Measurements from ENCODE around the gene GPR132. TPM values are rescaled to one million over a fixed set of nuclear protein-coding genes. Genes with fewer than 3 reads are reported as not detected.
A peak's percentile ranks its signal among the peaks of the same experiment; 100 is the strongest.

GPR132 gene
- total and polyA plus RNA-seq, 9 of the 15 experiments (the other 6 are each of a cell fraction or from before 2014, with no cell fraction given), result 0.01 to 1.1 (median 0.25) TPM; not detected in 1

DNA sequence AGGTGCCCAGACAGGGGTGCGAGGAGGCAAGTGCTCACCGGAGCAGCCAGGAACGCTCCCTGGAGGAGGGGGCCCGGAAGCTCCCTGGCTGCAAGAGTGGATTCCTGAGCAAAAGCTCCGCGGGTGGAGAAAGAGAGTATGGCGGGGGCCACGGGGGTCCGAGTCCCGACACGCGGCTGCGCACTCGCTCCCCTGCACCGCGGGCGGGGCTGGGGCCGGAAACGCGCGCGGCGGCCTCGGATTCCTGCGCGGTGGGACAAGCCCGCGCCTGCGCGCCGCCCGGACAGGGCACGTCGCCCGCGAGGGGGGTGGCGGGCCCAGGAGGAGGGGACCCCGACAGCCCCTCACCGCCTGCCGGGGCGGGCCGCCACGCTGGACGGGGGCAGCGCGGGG lies 27.8 kb upstream of the GPR132 start (continued):
- TF ChIP-seq NRF1 (conservative IDR thresholded peaks at IDR 0.05 in 1 of 2, IDR thresholded peaks at IDR 0.05 in 1 of 2), result peak; percentile 83 to 85
- no peak for TF ChIP-seq FOXP4 (CRISPR knock-in tag; IDR thresholded peaks at IDR 0.05; ENCODE audit: borderline replicate concordance)
- no peak for TF ChIP-seq CHD4 (IDR thresholded peaks at IDR 0.05; ENCODE audit: insufficient read depth, insufficient replicate concordance, low read depth, low read length, poor library complexity, severe bottlenecking)
- no peak for TF ChIP-seq MYBL2 (IDR thresholded peaks at IDR 0.05; ENCODE audit: low read depth)
- TF ChIP-seq MYBL2 (CRISPR knock-in tag; IDR thresholded peaks at IDR 0.05; ENCODE audit: borderline replicate concordance), result no peak
- no peak for TF ChIP-seq ZFPM2 (CRISPR knock-in tag; IDR thresholded peaks at IDR 0.05)
- TF ChIP-seq MED1 (CRISPR knock-in tag; IDR thresholded peaks at IDR 0.05; ENCODE audit: borderline replicate concordance), result no peak

Data from K562 (cell line).